Measurements from ENCODE around the gene ATP1A2. TPM values are rescaled to one million over a fixed set of nuclear protein-coding genes. Genes with fewer than 3 reads are reported as not detected.
"Not testable (repeated sequence)": the region's sequence is repeated elsewhere in the genome, so short reads cannot be mapped to it uniquely, and the experiment has no call there.

Gene ATP1A2
- total RNA-seq, 1 donor from 2014 or later: 0.49 TPM

DNA sequence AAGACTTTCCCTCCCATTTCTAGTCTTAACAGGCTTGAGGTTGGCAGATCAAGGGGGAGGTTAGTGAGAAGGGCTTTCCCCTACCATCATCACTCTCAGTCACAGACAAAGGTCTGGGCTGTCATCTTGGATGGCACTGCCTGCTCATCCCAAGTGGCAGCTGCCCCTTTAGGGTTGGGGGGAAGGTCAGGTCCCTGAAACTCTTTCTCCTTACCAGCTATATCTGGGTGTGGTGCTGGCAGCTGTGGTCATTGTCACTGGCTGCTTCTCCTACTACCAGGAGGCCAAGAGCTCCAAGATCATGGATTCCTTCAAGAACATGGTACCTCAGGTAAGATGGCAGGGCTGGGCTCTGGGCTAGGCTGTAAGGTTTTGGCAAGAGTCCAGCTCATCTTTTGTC lies 8.2 kb downstream of the ATP1A2 start:
- TF ChIP-seq, protein P1, sequence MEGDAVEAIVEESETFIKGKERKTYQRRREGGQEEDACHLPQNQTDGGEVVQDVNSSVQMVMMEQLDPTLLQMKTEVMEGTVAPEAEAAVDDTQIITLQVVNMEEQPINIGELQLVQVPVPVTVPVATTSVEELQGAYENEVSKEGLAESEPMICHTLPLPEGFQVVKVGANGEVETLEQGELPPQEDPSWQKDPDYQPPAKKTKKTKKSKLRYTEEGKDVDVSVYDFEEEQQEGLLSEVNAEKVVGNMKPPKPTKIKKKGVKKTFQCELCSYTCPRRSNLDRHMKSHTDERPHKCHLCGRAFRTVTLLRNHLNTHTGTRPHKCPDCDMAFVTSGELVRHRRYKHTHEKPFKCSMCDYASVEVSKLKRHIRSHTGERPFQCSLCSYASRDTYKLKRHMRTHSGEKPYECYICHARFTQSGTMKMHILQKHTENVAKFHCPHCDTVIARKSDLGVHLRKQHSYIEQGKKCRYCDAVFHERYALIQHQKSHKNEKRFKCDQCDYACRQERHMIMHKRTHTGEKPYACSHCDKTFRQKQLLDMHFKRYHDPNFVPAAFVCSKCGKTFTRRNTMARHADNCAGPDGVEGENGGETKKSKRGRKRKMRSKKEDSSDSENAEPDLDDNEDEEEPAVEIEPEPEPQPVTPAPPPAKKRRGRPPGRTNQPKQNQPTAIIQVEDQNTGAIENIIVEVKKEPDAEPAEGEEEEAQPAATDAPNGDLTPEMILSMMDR (IDR thresholded peaks at IDR 0.05; ENCODE audit: unreplicated experiment): no peak
- no peaks in the 10 kb centered on the region for H3K4me1 Mint-ChIP-seq (ENCODE audit: unreplicated experiment)
- no peaks in the 10 kb centered on the region for H3K36me3 Mint-ChIP-seq (ENCODE audit: low read depth, unreplicated experiment)
- no peak overlapping the region for H3K27ac Mint-ChIP-seq (ENCODE audit: unreplicated experiment)
- no peak overlapping the region for H3K4me3 Mint-ChIP-seq (ENCODE audit: unreplicated experiment)
- H3K27me3 Mint-ChIP-seq (ENCODE audit: unreplicated experiment): peaks cover 4% of the 10 kb centered on the region
- no peaks in the 10 kb centered on the region for H3K9me3 Mint-ChIP-seq (ENCODE audit: unreplicated experiment)
- no peak for DNase-seq (ENCODE audit: low spot score)

DNA sequence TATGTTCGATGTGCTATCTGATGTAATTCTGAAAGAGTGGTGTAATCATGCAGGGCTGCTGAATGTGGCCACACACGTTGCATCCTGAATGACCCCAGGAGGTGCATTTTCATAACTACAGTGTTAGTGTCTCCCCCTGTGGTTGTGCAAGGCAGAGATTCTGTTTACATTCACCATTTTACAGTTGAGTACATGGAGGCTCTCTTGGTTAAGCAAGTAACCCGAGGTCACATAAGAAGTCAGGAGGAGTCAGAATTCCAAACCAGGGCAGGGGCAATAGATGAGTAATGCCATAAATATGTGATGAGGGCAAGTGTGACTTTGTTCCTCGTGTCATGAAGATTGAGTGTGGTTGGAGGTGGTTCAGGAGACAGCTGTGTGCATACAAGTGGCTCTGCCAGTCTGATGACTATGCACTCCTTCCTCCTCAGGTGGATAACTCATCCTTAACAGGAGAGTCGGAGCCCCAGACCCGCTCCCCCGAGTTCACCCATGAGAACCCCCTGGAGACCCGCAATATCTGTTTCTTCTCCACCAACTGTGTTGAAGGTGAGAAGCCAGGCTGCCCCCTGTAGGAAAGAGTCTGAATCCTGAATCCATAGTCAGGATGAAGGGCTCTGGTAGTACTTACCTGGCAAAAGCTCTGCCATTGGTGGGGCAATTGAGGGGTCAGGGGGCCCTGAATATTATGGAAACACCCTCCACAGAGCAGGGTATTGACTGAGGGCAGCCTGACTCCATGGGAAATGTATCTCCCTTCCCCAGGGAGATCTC lies 9.3 kb downstream of the ATP1A2 start:
- no peaks in the 10 kb centered on the region for H3K9me3 Mint-ChIP-seq (ENCODE audit: unreplicated experiment)
- no peaks in the 10 kb centered on the region for H3K4me1 Mint-ChIP-seq (ENCODE audit: unreplicated experiment)
- H3K27ac Mint-ChIP-seq (ENCODE audit: unreplicated experiment): no peak overlapping the region
- no peak overlapping the region for H3K4me3 Mint-ChIP-seq (ENCODE audit: unreplicated experiment)
- H3K27me3 Mint-ChIP-seq (ENCODE audit: unreplicated experiment): peaks cover 4% of the 10 kb centered on the region
- no peaks in the 10 kb centered on the region for H3K36me3 Mint-ChIP-seq (ENCODE audit: low read depth, unreplicated experiment)
- DNase-seq (ENCODE audit: low spot score): no peak
- TF ChIP-seq, protein P1 (IDR thresholded peaks at IDR 0.05; ENCODE audit: unreplicated experiment): no peak

DNA sequence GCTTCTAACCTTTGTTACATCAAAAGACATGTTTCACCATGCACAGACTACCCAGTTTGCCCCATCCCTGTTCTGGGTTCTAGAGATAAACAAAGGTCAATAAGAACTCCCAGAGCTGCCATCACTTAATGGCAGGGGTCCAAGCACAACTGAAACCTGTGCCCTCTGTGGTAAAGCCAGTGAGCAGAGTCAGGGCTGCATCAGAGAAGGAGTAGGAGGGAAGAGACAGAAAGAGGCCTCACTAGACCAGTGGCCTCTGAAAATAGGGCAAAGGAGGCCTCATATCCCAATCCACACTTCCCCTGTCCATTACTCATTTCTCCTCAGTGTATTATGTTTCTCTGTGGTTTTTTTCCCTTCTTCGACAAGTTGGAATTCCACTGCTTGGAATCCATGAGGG lies 10.2 kb downstream of the ATP1A2 start:
- DNase-seq (ENCODE audit: low spot score): no peak
- no peak overlapping the region for H3K27ac Mint-ChIP-seq (ENCODE audit: unreplicated experiment)
- no peaks in the 10 kb centered on the region for H3K36me3 Mint-ChIP-seq (ENCODE audit: low read depth, unreplicated experiment)
- TF ChIP-seq, protein P1 (IDR thresholded peaks at IDR 0.05; ENCODE audit: unreplicated experiment): no peak
- H3K4me1 Mint-ChIP-seq (ENCODE audit: unreplicated experiment): no peaks in the 10 kb centered on the region
- no peak overlapping the region for H3K4me3 Mint-ChIP-seq (ENCODE audit: unreplicated experiment)
- H3K9me3 Mint-ChIP-seq (ENCODE audit: unreplicated experiment): no peaks in the 10 kb centered on the region
- peaks cover 3% of the 10 kb centered on the region for H3K27me3 Mint-ChIP-seq (ENCODE audit: unreplicated experiment)

DNA sequence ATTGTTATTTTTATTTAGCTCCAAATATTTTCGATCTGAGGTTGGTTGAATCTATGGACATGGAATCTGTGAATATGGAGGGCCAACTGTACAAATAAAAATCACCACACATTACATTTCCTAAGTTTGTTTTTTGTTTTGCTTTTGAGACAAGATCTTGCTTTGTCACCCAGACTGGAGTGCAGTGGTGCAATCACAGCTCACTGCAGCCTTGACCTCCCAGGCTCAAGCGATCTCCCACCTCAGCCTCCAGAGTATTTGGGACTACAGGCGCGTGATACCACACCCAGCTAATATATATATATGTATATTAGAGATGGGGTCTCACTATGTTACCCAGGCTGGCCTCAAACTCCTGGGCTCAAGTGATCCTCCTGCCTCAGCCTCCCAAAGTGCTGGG lies 10.8 kb downstream of the ATP1A2 start:
- not testable (repeated sequence) for H3K4me1 Mint-ChIP-seq (ENCODE audit: unreplicated experiment); H3K27ac Mint-ChIP-seq (ENCODE audit: unreplicated experiment); H3K36me3 Mint-ChIP-seq (ENCODE audit: low read depth, unreplicated experiment); H3K9me3 Mint-ChIP-seq (ENCODE audit: unreplicated experiment); H3K27me3 Mint-ChIP-seq (ENCODE audit: unreplicated experiment); H3K4me3 Mint-ChIP-seq (ENCODE audit: unreplicated experiment); DNase-seq (ENCODE audit: low spot score)

DNA sequence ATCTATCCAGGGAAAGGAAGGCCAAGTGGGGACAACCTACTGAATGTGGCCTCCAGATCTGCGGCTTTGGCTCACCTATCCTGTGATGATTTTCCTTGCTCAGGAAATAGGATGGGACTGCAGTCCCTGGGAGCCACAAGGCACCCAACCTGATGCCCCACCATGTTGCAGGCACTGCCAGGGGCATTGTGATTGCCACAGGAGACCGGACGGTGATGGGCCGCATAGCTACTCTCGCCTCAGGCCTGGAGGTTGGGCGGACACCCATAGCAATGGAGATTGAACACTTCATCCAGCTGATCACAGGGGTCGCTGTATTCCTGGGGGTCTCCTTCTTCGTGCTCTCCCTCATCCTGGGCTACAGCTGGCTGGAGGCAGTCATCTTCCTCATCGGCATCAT lies 11.8 kb downstream of the ATP1A2 start:
- Mint-ChIP-seq H3K36me3 (ENCODE audit: low read depth, unreplicated experiment) (no peaks in the 10 kb centered on the region), H3K4me3 (ENCODE audit: unreplicated experiment) (no peak overlapping the region), H3K9me3 (ENCODE audit: unreplicated experiment) (no peaks in the 10 kb centered on the region), H3K4me1 (ENCODE audit: unreplicated experiment) (no peaks in the 10 kb centered on the region), H3K27ac (ENCODE audit: unreplicated experiment) (no peak overlapping the region), H3K27me3 (ENCODE audit: unreplicated experiment) (peaks cover 6% of the 10 kb centered on the region)
- TF ChIP-seq, protein P1 (IDR thresholded peaks at IDR 0.05; ENCODE audit: unreplicated experiment): no peak
- DNase-seq (ENCODE audit: low spot score): no peak

Data from endothelial cell (in vitro differentiated cells).